AG08396 (cell line): ENCODE results near the gene WNK3.

Source experiments
- DNase-seq: peaks from one replicate; pipeline ENCODE4 v3.0.0; 2012; ENCODE audit warnings: low spot score, mixed read lengths

Gene WNK3

DNA sequence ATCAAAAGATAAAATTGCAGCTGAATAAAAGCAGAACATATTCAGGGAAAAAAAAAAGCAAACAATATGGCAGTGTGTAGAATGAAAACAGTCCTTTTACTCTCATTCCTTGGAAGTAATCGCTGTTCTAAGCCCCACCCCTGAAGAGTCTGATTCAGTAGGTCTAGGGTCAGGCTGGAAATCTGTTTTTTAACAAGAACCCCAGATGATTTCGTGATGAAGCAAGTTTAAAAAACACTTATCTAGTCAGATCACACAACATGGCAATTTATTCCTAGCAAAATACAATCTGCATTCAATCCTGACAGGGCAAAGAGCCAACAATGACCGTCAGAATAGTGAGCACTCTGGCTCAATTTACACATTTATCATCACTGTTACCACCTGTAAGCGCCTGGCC lies 190.9 kb downstream of the WNK3 start:
- DNase-seq = no peak

DNA sequence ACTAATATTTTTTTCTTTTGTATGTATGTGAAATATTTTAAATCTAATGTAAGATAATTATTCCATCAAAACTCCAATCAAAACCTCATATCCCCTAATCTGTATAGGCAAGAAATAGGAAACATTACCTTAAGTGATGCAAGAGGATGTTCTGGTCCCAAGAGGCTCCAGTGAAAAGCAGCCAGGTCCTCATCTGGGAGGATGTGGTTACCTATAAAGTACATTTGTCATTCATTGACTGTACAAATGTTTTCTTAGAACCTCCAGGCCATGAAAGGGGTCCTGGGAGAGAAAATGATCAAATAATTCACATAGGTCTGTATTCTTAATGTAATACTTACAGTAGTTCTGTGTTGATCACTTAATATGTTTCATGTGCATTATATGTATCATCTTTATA lies 200.3 kb downstream of the WNK3 start:
- DNase-seq = no peak
